HG02840 (cell line): ENCODE data around the gene SEPTIN2.
"Not testable (repeated sequence)": the region's sequence is repeated elsewhere in the genome, so short reads cannot be mapped to it uniquely, and the experiment has no call there.

ENCODE experiments used
- ATAC-seq: cut with Tn5 transposase; IDR thresholded peaks from one replicate; pipeline ENCODE4 v1.9.1; 2021; ENCODE audit warnings: mild to moderate bottlenecking, moderate library complexity, moderate number of reproducible peaks; ENCODE audit not compliant: unreplicated experiment, low FRiP score

Gene SEPTIN2

GRCh38 chr2:241375300-241375699, 59.6 kb downstream of the SEPTIN2 start:
- ATAC-seq = no peak

GRCh38 chr2:241376808-241377207, 61.1 kb downstream of the SEPTIN2 start:
- no peak for ATAC-seq

GRCh38 chr2:241378816-241379215, 63.1 kb downstream of the SEPTIN2 start:
- no peak for ATAC-seq

GRCh38 chr2:241379481-241380480, 64.1 kb downstream of the SEPTIN2 start:
- ATAC-seq = no peak

- no peak for ATAC-seq
These were observed 66.1 kb downstream of the SEPTIN2 start for GRCh38 chr2:241381872-241382271.

GRCh38 chr2:241385450-241385849, 69.7 kb downstream of the SEPTIN2 start:
- not testable (repeated sequence) for ATAC-seq

- ATAC-seq = no peak
These were observed 70.8 kb downstream of the SEPTIN2 start for GRCh38 chr2:241386519-241386918.

- ATAC-seq = no peak
These were observed 74.0 kb downstream of the SEPTIN2 start for GRCh38 chr2:241389697-241390096.

- ATAC-seq = no peak
These were observed 74.8 kb downstream of the SEPTIN2 start for GRCh38 chr2:241390301-241391206.

- ATAC-seq = no peak
These were observed 76.4 kb downstream of the SEPTIN2 start for GRCh38 chr2:241391892-241392665.

GRCh38 chr2:241392753-241393152, 77.0 kb downstream of the SEPTIN2 start:
- not testable (repeated sequence) for ATAC-seq

- no peak for ATAC-seq
These were observed 77.9 kb downstream of the SEPTIN2 start for GRCh38 chr2:241393524-241394196.

GRCh38 chr2:241396809-241397208, 81.1 kb downstream of the SEPTIN2 start:
- not testable (repeated sequence) for ATAC-seq

- no peak for ATAC-seq
These were observed 84.5 kb downstream of the SEPTIN2 start for GRCh38 chr2:241399941-241400922.
